Effector CD4-positive, alpha-beta T cell (primary cell): ENCODE data around the gene RBM22.
A peak's percentile ranks its signal among the peaks of the same experiment; 100 is the strongest.

Experiments used
- DNase-seq: peaks from one replicate; pipeline ENCODE4 v3.0.0-alpha.2; 2020

Gene RBM22

DNA sequence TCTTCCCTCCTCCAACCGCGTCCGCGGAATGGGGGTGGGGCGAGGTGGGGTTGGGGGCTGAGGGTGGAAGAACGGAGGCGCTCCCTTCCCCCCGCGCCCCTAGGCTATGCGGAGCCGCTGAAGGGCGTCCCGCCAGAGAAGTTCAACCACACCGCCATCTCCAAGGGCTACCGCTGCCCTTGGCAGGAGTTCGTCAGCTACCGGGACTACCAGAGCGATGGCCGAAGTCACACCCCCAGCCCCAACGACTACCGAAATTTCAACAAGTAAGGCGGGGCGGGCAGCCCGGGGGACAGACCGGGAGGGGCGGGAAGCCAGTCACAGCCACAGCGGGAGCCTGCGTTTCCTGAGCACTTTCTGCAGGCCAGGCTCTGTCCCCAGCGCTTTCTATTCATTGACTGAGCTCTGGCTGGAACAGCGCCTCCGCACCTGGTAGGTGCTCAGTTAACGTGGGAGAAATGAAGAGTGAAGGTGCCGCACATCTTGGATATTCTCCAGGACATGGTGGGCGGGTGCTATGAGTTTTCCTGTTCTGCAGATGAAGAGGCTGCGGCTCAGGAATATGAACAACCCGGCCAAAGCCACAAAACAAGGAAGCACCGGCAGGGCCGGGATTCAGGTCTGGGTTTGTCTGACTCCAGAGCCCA, 28.5 kb downstream of the RBM22 start:
- no peak for DNase-seq

DNA sequence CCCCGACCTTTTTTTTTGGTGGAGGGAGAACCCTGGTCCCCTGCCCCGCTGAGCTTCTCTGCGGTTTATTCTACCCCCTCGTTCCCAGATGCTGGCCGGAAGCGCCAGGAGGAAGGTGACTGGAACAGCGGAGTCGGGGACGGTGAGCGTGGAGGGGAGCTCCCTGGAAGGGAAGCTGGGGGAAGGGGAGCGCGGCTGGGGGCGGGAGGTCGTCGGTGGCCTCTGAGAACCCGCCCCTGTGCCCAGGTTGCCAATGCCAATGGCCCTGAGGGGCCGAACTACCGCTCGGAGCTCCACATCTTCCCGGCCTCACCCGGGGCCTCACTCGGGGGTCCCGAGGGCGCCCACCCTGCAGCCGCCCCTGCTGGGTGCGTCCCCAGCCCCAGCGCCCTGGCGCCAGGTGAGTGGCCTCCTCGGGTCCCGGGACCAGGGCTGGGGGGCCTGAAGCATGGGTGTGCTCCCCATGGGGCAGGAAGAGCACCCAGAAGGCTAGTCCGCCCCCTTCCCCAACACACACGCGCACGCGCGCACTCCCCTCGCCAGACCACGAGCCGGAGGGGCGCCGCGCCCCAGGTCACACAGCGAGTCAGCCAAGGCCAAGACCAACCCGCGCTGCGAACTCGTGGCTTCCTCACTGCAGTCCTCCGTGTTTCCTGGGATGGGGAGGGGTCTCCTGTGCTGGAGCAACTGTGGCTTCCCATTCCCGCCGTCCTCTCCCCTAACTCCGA, 29.2 kb downstream of the RBM22 start:
- no peak for DNase-seq

DNA sequence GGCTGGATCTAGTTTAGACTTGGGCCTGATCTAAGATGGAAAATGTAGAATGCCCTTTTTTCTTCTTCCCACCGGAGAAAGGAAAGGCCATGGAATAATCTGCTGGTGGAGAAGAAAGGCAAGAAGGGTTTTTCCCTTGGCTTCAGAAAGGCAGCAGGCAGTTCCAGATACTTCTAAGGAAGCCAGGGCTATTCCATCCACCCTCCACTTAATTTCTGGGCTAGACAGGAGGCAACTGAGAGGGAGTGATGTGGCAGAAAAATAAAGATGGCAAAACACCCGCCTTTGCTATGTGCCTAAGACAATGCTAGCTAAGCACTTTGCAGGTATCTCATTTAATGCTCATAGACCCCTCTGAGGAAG, 29.9 kb downstream of the RBM22 start:
- no peak for DNase-seq

DNA sequence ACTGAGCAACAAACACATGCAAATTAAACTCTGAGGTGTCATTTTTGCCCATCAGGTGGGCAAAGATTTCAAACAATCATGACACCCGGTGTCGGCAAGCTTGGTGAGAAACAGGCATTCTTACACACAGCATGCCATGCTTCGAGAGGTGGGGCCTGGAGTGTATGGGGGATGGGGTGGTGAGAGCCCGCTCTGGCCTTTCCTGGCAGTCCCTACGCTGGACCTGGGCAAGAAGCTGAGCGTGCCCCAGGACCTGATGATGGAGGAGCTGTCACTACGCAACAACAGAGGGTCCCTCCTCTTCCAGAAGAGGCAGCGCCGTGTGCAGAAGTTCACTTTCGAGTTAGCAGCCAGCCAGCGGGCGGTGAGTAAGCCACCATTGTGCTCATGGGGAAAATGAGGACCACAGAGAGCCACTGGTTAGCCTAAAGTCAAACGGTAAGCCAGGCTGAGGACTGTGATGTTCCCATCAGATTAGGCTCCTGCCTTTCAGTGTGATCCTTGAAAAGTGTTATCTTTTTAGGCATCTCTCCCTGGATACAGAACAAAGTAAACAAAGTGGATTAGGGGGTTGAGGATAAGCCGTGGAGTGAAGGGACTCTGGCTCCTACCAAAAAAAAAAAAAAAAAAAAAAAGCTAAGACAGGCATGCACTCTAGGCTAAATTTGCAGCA, 30.5 kb downstream of the RBM22 start:
- no peak for DNase-seq

DNA sequence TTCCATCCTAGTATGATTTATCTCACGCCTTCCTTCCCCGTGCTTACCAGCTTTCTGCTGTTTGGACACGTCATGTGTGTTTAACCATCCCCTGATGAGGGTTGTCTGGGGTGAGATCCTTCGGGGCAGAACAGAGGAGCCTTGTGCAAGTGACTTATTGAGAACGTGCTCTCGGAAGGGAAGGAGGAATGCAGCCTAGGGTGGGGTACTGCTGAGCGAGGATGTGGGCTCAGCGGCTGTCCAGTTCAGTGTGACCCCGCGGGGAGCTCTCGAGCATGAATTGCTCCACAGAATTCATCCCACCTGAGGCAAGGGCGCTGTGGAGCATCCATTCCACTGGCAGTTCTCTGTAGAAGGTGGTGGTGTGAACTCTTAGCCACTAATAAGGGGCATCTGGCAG, 35.8 kb downstream of the RBM22 start:
- no peak for DNase-seq

DNA sequence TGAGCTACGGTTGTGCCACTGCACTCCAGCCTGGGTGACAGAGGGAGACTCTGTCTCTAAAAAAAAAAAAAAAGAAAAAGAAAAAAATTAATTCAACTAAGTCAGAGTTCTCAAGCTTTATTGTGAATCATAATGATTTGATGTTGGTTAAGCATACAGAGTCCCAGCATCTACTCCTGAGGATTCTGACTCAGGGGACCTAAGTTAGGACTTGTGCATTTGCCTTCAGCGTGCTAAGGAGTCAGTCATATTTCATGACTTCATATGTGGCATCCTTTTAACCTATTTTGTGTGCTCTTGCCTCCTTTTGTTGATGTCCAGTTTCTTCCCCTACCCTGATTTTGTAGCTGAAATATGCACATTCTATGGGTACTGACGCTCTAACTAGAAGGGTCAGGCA, 36.9 kb downstream of the RBM22 start:
- DNase-seq = no peak

DNA sequence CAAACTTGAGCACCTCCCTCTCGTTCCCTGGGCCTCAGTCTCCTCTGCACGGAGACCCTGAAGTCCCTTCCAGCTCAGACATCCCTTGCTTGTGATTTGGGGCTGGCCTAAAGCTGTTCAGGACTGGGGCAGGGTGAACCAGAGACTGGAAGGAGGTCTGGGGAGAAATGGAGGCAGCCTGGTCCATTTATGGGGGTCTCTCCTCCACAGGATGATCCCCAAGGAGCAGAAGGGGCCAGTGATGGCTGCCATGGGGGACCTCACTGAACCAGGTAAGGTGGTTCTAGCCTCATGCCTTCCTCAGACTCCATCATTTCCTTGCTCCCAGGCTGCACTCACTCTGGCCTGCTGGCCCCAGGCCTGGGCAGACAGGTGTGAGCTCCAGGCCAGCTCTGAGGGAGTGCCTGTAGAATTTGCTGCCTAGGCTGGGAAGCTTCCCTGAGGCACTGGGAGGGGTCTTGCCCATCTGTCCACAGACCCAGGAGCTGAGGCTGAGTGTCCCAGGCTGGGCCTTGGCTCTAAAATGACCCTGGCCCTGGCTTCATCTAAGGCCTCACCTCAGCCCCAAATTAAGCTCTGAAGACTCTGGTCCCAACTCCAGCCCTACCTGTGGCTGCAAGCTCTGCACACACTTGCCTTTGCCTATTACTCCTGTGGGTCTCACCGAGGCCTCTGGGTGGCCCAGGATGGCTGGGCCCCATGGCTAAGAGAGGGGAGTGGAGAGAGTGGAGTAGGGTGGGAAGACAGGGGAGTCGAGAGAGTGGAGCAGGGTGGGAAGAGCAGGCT, 37.9 kb downstream of the RBM22 start:
- no peak for DNase-seq

DNA sequence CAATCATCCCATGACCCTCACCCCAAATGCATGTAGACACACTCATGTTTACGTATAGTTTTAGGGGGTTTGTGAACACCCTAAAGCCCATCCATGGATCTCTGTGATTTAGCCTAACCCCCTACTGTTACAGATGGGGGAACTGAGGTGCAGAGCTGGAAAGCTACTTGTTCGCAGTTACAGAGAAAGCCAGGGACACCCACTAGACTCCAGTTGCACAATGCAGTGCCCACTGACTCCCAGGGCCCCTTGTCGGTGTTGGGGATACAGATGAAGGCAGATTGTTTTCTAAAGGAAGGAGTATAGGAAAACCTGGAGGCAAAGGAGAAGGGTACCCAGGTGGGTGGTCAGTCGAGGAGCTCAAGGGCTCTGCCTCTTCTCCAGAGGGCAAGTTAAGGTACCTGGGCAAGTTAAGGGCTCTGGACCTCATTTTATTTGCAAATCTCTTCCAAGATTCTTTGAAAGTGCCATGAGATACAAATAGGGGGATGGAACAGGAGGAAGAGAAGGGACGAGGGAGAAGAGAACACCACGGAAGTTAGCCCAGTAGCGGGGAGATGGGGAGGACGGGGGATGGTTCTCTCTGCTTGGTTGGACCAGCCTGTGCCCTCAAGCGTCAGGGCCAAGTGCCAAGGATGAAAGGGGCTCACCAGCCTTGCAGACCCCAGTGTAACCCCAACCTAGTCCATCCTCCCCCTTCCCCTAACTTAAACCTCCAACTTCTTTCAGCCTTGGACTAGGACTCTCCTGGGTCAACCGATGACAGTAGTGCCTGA, 38.9 kb downstream of the RBM22 start:
- no peak for DNase-seq

DNA sequence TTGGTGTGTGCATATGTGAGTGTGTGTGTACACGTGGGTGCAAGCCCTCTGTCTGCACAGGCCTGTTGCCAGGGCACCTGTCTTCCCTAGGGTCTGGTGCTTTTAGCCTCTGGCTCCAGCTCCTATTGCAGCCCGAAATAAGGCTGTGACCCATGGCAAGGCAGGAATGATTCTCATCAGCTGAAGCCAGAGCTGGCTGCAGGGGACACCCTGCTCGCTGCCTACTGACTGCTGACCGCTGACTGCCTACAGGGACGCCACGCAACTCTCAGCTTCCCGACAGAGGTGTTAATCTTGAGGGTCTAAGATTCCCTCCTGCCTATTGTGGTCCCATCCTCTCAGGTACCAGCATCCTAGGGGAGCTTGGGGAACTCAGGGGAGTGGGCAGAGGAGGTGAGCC, 39.8 kb downstream of the RBM22 start, which contains the start of gene MYOZ3:
Gene MYOZ3, plus strand, starts transcription at position 166 of the 400 bp plus-strand sequence. CDS start 1,691 bp downstream, outside the sequence.
- no peak for DNase-seq

DNA sequence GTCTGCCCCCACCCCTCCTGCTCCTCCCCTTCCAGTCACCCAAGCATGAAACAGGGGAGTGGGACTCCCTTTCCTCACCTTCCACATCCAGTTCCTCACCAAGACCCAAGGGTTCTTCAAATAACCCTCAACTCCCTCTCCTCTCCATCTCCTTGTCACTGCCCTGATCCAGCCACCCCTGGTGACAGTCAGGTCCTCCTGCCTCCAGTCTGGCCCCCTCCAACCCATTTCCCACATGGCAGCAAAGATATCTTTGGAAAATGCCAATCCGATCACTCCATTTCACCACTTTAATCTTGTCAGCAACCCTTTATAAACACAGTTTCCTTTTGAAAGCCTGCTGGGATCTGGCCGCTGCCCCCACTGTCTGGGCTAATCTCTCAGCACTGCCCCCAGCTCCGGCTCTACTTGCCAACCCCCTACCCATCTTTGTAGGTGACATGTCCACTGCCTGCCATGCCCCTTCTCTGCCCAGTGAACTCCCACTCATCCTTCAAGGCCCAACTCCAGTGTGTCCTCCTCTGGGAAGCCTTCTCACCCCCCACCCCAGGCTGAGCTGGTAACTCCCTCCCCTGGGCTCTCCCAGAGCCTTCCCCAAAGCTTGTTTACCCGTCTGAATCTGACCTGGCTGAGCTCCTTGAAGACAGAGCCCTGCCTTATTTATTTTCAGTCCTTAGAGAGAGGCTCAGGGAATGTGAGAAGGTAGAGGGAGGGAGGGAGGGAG, 40.6 kb downstream of the RBM22 start:
- no peak for DNase-seq

DNA sequence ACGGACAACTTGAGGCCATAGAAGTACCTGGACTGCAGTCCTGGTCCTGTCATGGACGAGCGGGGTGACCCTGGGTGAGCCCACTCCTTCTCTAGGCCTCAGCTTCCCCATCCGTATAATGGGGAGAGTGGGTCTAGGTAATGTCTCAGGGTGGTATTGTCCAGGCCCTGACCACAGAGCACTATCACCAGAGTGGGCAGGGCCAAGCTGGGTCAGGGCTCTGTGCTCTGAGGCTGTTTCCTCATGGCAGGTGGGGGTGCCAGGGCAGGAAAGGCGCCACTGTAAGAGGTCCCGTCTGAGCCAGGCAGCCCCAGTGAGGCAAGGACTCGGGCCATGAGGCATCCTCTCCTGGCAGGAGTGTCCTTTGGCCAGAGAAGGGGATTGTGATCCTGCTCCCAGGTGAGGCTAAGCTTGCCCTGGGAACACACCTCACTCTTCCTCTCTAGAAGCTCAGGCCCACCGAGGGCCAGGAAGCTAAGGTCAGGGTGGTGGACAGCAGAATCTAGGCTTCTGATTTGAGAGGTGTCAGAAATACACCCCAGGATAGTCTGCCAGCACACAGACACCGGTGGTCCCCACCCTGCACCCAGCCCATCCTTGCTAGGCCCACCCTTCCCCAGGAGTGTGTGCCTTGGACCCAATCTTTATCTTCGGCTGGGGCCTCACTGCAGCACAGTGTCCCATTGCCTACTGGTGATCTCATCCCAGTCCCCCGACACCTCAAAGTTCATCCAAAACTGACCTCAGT, 41.3 kb downstream of the RBM22 start:
- DNase-seq = no peak

DNA sequence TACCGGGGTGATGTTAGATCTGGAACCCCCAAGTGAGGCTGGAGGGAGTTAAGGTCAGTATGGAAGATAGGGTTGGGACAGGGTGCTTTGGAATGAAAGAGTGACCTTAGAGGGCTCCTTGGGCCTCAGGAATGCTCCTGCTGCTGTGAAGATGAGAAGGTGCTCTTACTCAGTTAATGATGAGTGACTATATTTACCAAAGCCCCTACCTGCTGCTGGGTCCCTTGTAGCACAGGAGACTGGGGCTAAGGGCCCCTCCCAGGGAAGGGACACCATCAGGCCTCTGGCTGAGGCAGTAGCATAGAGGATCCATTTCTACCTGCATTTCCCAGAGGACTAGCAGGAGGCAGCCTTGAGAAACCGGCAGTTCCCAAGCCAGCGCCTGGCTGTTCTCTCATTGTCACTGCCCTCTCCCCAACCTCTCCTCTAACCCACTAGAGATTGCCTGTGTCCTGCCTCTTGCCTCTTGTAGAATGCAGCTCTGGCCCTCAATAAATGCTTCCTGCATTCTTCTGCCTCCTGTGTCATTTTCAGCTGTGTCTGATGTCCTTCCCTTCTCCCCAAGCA, 42.1 kb downstream of the RBM22 start:
- DNase-seq = no peak

DNA sequence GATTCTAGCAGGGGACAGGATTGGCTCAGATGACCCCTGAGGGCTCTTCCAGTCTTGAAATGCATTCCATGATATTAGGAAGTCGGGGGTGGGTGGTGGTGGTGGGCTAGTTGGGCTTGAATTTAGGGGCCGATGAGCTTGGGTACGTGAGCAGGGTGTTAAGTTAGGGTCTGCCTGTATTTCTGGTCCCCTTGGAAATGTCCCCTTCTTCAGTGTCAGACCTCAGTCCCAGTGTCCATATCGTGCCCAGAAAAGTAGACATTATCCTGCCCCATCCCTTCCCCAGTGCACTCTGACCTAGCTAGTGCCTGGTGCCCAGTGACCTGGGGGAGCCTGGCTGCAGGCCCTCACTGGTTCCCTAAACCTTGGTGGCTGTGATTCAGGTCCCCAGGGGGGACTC, 42.7 kb downstream of the RBM22 start:
- DNase-seq = no peak

DNA sequence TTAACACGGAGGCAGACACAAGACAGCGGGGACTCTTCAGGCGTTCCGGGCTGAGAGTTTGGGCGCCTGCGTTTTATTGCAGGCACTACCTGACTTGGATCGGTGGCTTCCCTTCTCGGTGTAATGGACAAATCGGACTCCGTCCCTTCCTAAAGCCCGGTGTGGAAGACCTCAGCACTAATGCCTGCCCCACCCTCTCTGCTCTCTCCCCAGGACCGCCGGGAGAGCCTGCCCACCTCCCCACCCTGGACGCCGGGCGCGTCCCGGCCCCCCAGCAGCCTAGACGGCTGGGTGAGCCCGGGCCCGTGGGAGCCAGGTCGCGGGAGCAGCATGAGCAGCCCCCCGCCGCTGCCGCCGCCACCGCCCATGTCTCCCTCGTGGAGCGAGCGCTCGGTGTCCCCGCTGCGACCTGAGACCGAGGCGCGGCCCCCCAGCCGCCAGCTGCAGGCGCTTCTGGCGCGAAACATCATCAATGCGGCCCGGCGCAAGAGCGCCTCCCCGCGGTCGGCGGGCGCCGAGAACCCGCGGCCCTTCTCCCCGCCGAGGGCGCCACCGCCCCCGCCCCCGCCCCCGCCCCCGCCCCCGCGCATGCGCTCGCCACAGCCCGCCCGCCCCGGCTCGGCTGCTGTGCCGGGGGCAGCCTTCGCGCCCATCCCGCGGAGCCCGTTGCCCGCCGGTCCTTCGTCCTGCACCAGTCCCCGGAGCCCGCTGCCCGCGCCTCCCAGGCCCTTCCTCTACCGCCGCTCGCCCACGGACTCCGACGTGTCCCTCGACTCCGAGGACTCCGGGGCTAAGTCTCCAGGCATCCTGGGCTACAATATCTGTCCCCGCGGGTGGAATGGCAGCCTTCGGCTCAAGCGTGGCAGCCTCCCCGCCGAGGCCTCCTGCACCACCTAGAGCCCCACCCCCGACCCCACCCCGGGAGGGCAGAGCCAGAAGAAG, 44.4 kb downstream of the RBM22 start:
- DNase-seq = peak; percentile 71

DNA sequence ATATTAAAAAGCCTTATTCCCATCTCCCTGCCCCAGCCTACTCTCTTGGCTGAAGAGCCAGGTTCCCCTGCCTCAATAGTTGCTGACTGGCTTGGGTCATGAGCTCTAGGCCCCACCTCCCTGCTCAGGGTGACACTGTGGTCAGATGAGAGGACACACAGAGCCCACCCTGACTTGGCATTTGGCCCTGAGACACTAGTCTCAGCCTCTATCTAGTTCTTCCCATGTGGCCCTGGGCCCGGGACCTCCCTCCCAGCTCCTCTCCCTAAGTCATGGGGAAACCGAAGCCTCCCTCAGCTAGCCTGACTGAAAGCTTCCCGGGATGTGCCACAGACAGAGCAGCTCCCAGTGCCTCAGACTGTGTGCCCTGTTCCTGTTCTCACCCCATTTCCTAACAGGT, 45.6 kb downstream of the RBM22 start:
- DNase-seq = no peak

DNA sequence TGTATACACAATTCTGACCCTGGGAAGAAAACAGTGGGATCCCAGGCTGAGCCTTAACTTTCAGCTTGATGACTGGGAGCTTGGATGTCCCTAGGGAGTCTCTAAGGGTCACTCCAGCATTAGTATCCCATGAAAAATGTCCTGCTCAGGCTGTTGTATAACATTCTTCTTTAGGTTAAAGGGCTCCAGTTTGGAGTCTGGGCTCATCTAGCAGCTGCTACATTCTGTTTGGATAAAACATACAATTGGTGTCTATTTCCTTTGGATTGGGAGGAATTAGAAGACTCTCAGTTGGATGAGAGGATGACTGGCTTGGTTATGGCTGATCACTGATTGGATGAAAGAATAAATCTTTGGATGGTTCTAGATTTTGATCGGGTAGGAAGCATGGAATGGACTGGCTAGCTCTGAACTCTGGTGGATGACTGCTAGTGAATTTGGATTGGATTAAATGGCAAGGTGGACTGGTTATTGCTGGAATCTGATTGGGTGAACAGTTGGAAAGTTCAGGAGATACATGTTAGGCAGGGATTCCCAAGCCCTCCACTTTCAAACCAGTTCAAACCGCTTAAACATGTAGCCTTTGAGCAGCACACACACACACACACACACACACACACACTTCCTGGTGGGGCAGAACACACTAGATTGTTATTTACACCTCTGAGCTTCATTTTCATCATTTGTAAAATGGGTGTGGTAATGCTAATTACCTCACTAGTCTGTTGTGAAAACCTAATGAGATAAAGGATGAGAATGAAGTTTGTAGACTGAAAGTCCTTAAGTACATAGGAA, 46.9 kb downstream of the RBM22 start:
- DNase-seq = no peak

DNA sequence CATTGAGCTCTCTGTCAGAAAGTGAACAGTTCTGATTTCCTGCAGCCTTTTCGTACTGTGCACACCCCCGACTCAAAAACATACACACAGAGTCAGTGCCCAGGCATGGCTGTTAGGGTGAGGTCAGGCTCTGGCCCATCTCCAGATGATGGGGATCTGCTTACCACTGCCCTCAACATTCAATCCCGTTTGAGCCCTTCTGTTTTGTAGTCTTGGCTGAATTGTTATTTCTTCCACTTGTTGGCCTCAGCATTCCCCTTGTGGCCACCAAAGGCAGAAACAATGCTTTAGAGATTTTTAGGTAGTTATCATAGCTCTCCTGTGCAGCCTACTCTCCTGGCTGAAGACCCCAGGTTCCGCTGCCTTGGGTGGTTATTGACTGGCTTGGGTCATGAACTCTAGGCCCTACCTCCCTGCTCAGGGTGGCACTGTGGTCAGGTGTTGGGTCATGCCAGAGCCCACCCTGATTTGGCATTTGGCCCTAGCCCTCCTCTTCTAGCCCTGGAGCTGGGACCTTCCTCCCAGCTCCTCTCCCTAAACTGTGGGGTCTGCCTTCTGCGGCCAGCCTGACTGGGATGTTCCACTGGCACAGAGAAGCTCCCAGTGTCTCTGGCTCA, 47.6 kb downstream of the RBM22 start:
- no peak for DNase-seq
